ENCODE results near the gene KCNC2. TPM values are rescaled to one million over a fixed set of nuclear protein-coding genes. Genes with fewer than 3 reads are reported as not detected.

Gene KCNC2
- total and polyA plus RNA-seq, 2 donors (not counting 3 experiments of a cell fraction or from before 2014, with no cell fraction given), result not detected

GRCh38 chr12:75161488-75161887 lies 48.2 kb downstream of the KCNC2 start:
- no peak overlapping the region for H2AFZ ChIP-seq (ENCODE audit: low read depth, low read length)
- CTCF ChIA-PET, result no interaction called here
- DNase-seq (ENCODE audit: low read depth, low spot score) (no peak), FAIRE-seq (no peak)
- no peaks in the 10 kb centered on the region for H4K20me1 ChIP-seq (replicated peaks; ENCODE audit: control insufficient read depth, extremely low read depth, insufficient read depth, low read length)
- H3K4me1 ChIP-seq (ENCODE audit: control insufficient read depth, extremely low read depth, insufficient read depth, low read length), result no peaks in the 10 kb centered on the region
- no peaks in the 10 kb centered on the region for H3K27me3 ChIP-seq (ENCODE audit: control insufficient read depth in 2 of 2, insufficient read depth in 2 of 2, low read length in 2 of 2)
- H3K4me2 ChIP-seq (ENCODE audit: insufficient read depth, low read length), result no peak overlapping the region
- no peak for TF ChIP-seq EZH2 (IDR thresholded peaks at IDR 0.05; ENCODE audit: borderline replicate concordance, low read depth, low read length, severe bottlenecking)
- no peak for TF ChIP-seq CTCF (IDR thresholded peaks at IDR 0.05; ENCODE audit: extremely low read depth in 1 of 2, insufficient read depth in 1 of 2, low read depth in 1 of 2, low read length in 2 of 2)
- no peak for TF ChIP-seq POLR2A (IDR thresholded peaks at IDR 0.05; ENCODE audit: low read depth, low read length)
- no peak for TF ChIP-seq POLR2AphosphoS5 (IDR thresholded peaks at IDR 0.05; ENCODE audit: insufficient read depth, low read depth, low read length)
- no peak for TF ChIP-seq MYC (IDR thresholded peaks at IDR 0.05; ENCODE audit: low read depth, low read length)
- no peak for TF ChIP-seq GATA2 (IDR thresholded peaks at IDR 0.05; ENCODE audit: insufficient read depth, insufficient read length, low read depth, low read length)
- TF ChIP-seq JUN (IDR thresholded peaks at IDR 0.05; ENCODE audit: borderline replicate concordance, insufficient read depth, insufficient read length, low read depth), result no peak
- no peak for TF ChIP-seq MAX (IDR thresholded peaks at IDR 0.05; ENCODE audit: insufficient read depth, insufficient read length)
- no peak for TF ChIP-seq FOS (IDR thresholded peaks at IDR 0.05; ENCODE audit: borderline replicate concordance, insufficient read depth, low read length)
- no peak overlapping the region for H3K9ac ChIP-seq (replicated peaks; ENCODE audit: extremely low read depth, insufficient read depth, low read length)
- no peaks in the 10 kb centered on the region for H3K9me1 ChIP-seq (replicated peaks; ENCODE audit: control insufficient read depth, extremely low read depth, insufficient read depth, low read length)
- no peak overlapping the region for H3K4me3 ChIP-seq (replicated peaks in 1 of 3; ENCODE audit: insufficient read depth in 1 of 3, low read depth in 1 of 3, low read length in 3 of 3)
- no TSS peak for BruUV-seq (replicated peaks)
- dilution Hi-C loops (cut with MboI; ENCODE audit: extremely low pct_ligation_motif_present, low sequenced_read_pairs) (no loop called here), intact Hi-C loops (cut with micrococcal nuclease) (no loop called here)
- H3K9me3 ChIP-seq (replicated peaks; ENCODE audit: control insufficient read depth, insufficient read depth, low read length), result no peaks in the 10 kb centered on the region
- no peaks in the 10 kb centered on the region for H3K79me2 ChIP-seq (ENCODE audit: control insufficient read depth, insufficient read depth, low read length)
- no peaks in the 10 kb centered on the region for H3K36me3 ChIP-seq (ENCODE audit: control insufficient read depth in 2 of 2, extremely low read depth in 1 of 2, insufficient read depth in 2 of 2, low read length in 2 of 2)
- H3K27ac ChIP-seq (ENCODE audit: insufficient read depth, low read depth, low read length), result no peak overlapping the region
- POLR2A ChIA-PET, result no interaction called here

Data from endothelial cell of umbilical vein (primary cell).